GM21381 (cell line): Measurements from ENCODE around the gene C5orf46.
"Not testable (repeated sequence)": the region's sequence is repeated elsewhere in the genome, so short reads cannot be mapped to it uniquely, and the experiment has no call there.

Experiments
- ATAC-seq: cut with Tn5 transposase; IDR thresholded peaks from one replicate; pipeline ENCODE4 v1.9.1; 2021; ENCODE audit warnings: mild to moderate bottlenecking, moderate library complexity; ENCODE audit not compliant: unreplicated experiment

Gene C5orf46

DNA sequence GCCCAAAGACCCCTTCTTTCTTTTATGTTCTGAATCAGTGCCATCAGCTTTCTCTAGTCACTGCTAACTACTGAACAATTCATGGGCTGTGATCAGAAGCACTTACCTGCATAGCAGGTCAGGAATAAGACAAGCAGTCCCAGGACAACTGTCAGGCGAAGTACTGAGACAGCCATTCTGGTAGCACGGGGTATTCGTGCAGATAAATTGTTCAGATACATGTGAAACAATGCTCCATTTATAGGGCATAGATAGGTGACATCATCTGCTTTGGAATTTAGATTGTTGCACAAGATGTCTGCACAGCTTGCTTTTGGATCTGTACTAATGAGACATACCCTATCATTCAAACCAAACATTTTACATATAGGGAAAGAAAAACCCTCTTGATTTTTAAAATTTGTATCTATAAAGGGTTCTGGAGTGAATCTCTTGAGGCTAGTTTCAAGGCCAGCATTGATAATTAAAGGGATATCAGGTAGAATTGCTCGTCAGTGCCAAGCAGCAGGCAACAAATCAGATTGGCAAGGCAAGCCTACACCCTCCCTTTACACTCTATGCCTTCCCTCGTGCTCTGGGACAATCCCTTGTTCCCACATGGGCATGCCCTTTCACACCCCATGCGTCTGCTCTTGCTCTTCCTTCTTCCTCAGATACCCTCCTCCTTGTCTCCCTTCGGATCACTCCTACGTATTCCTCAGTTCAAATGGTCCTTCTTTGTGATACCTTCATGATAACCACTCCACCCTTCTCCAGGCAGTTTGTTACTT is at the start of gene C5orf46:
Gene C5orf46, minus strand, starts transcription at position 213 of the 770 bp plus-strand sequence. Its CDS starts 37 bp downstream, at position 176.
- no peak for ATAC-seq

GRCh38 chr5:147954971-147955370 is 48.6 kb upstream of the C5orf46 start:
- ATAC-seq: no peak

DNA sequence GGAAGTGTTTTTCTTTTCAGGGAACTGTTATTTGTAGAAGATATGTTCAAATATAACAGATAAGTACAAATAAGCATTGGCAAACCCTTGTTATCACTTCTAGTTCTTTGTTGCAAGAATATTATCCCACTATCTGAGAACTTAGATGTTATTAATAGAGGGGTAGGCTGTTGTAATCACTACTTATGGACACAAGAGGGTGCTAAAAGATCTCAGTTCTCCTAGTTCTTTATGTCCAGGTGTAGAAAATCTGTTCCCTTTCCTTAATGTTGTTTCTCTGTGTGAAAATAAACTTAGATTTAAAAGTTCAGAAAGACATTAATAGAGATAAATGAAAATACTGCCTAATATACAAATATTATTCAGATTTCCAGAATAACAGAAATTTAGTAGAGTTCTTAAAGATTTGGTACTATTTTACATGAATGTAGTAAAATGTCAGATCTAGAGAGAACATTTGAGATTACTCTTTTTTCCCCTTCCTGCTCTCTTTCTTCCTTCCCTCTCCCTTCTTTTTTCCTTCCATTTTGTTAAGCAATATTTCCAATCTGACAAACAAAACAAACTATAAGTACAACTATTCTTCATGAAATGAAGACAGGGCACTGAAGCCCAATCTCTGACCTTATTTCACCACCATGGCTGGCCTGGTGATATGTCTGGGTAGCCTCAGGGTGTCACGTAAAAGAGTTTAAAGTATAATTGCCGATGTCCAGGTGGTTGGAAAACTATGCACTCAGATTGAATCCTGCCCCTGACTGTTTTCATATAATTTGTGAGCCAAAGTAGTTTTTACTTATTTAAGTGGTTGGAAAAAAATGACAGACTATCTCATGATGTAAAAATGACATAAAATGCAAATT is 43.6 kb upstream of the C5orf46 start:
- peak; percentile 83 for ATAC-seq

DNA sequence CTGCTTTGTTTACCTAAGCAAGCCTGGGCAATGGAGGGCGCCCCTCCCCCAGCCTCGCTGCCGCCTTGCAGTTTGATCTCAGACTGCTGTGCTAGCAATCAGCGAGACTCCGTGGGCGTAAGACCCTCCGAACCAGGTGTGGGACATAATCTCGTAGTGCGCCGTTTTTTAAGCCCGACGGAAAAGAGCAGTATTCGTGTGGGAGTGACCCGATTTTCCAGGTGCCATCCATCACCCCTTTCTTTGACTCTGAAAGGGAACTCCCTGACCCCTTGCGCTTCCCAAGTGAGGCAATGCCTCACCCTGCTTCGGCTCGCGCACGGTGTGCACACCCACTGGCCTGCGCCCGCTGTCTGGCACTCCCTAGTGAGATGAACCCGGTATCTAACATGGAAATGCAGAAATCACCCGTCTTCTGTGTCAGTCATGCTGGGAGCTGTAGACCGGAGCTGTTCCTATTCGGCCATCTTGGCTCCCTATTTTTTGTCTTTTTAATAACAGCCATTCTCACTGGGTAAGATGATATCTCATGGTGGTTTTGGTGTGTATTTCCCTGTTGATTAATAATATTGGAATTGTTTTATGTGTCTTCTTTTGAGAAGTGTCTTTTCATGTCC is 40.4 kb upstream of the C5orf46 start:
- ATAC-seq: not testable (repeated sequence)

GRCh38 chr5:147939431-147940114 is 33.2 kb upstream of the C5orf46 start:
- ATAC-seq: no peak

GRCh38 chr5:147935032-147935431 is 28.7 kb upstream of the C5orf46 start:
- ATAC-seq: no peak

DNA sequence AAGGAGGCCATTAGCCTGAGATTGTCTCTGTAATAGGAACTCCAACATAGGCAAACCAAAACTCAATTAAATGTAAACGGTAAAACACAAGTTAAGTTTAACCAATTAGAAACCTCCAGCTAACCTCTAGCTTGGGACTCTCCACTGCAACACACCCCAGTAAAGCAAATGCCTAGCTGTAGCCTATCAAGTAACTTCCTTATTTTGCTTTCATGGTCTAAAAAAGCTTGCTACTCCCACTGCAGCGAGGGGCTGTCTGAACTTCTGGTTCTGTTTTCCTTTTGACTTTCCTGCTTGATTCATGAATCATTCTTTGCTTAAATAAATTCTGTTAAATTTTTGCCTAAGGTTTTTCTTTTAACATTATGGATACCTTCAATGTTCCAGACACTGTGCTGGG is 24.4 kb upstream of the C5orf46 start:
- peak; percentile 58 for ATAC-seq

DNA sequence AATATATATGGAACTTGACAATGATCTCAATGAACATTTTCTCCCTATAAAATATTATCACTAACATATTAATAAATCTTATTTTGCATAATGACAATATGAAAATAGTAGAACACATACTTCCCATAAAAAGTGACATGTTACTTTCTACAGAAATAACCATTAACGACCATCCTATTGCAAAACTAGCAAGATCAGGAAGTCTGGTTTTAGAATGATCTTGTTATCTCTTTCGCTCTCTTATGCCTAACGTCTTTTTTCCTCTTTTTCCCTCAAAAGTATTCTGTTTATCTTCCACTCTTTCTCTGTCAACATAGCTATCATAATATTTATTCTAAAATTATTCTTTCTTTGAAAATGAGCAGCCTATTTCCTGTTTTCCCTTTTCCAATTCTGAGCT is 21.6 kb upstream of the C5orf46 start:
- ATAC-seq: no peak

- no peak for ATAC-seq
Observed at GRCh38 chr5:147925020-147925419, 18.7 kb upstream of the C5orf46 start.

GRCh38 chr5:147921136-147921535 is 14.8 kb upstream of the C5orf46 start:
- ATAC-seq: no peak

GRCh38 chr5:147920420-147921030 is 14.2 kb upstream of the C5orf46 start:
- no peak for ATAC-seq

DNA sequence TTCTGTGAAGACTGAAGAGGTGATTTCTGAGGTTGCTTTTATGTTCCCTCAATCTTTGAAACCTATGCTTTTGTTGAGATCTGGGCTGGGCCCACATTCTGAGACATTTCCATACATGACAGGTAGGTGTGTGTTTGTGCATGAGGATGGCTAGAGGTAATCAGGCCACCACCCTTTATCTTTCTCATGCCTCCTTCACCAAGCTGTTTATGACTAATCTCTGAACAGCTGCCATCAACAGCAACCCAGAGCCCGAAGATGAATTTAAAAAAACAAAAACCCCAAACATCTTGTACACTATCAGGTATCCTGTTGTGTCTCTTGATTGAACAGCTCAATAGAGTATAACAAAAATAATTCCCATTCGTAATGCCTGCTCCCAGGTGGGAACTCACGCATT is 12.6 kb upstream of the C5orf46 start:
- ATAC-seq: no peak

DNA sequence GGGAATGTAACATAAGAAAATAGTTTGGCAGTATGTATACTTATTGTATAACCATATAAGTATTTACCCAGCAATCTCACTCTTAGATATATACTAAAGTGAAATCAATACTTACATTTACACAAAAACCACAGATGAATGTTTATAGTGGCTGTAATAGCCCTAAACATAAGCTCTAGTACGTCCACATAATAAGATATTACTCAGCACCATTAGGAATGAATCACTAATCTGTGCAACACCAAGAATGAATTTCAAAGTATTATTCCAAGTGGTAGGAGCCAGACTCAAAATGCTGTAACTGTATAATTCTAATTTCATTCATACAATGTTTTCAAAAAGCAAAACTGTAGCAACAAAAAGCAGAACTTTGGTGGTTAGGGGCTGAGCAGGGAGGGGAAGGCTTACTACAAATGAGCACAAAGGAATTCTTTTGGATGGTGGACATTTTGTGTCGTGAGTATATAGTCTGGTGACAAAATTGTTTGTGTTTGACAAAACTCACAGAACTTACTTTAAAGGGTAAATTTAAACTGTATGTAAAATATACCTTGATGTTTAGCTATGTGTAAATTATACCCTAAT is 11.9 kb upstream of the C5orf46 start:
- no peak for ATAC-seq

GRCh38 chr5:147913786-147914185 is 7.4 kb upstream of the C5orf46 start:
- no peak for ATAC-seq

GRCh38 chr5:147912011-147912410 is 5.7 kb upstream of the C5orf46 start:
- ATAC-seq: no peak

DNA sequence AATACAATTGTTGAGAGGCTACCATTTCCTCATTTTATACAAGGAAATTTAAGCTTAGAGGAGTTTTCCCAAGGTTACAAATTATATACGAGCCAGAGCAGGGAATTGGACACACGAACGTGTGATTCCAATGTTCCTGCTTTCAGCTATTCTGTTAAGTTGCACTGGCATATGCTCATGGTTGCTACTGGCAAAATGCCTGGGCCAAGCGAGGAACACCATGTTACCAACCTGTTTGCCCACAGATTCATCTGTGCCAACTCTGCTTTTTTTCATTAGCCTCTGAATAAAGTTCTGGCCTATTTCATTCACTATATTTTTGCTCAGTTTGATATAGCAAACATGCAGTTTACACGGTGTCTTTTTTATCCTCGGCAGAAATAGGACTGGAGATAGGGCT is 5.1 kb upstream of the C5orf46 start:
- no peak for ATAC-seq

DNA sequence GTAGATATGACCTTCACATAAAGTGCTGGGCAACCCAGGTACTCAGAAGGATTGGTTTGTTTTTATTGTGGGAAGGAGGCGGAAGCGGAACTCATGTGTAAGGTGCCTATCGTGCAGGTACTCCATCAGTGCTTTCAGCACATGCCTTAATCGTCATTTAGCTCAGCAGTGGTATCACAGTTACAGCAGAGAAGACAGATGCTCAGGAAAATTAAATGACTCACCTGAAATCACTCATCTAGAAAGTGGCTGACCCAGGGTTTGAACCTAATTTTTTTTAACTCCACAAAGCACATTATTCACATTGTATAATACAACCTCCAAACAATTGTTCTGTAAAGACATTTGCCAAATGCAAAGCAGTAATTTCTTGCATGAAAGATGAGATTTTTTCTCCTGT is 2.2 kb downstream of the C5orf46 start:
- no peak for ATAC-seq

- ATAC-seq: no peak
Observed at GRCh38 chr5:147902609-147903115, 3.7 kb downstream of the C5orf46 start.

DNA sequence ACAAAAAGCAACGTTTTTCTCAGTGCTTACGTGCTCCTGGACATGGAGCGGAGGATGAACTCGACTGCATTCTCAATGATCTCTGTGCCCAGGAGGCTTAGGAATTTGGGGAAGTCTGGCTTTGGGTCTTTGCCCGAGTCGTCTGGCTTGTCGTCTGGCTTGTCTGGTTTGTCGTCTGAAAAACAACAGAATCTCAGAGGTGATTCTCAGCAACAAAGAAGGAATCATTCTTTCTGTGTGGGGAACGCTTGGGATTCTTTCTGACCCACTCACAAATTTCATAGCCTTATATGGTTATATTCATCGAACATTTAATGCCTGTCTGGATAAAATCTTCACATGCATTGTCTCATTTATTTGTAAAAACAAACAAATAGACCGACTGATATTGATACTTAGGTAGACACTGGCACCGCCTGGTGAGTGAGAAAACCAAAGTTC is 4.7 kb downstream of the C5orf46 start:
- ATAC-seq: no peak

- ATAC-seq: no peak
Observed at GRCh38 chr5:147898875-147899401, 7.4 kb downstream of the C5orf46 start.
